ENCODE data around the gene CEP43. TPM values are rescaled to one million over a fixed set of nuclear protein-coding genes. Genes with fewer than 3 reads are reported as not detected.

CEP43 gene
- polyA plus RNA-seq, 4 donors, result 27.2 to 36.0 (median 33.2) TPM

GRCh38 chr6:167005350-167006159 lies 6.4 kb downstream of the CEP43 start:
- no peak for DNase-seq (ENCODE audit: low read depth in 4 of 4, low spot score in 3 of 4)

DNA sequence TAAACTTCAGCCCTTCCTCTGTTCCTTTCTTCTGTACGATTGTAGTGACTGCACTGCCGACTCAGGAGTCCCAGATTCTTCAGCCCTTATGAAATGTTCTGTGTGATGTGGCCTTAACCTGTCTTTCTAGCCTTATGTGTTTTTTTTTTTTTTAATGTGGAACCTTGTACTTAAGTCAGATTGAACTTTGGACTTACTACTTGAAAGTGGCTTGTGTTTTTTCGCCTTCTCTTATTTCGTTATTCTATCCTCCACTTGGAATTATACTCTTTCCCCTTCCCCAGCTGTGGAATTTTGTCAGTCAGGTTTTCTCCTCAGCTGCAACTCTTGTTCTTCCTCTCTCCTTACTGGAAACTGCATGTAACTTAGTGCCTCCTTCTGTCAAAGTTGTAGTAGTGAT lies 8.8 kb downstream of the CEP43 start:
- no peak for DNase-seq (ENCODE audit: low read depth in 4 of 4, low spot score in 3 of 4)

- DNase-seq (ENCODE audit: low read depth in 4 of 4, low spot score in 3 of 4), result no peak
Measured at GRCh38 chr6:167013067-167013466, 13.9 kb downstream of the CEP43 start.

DNA sequence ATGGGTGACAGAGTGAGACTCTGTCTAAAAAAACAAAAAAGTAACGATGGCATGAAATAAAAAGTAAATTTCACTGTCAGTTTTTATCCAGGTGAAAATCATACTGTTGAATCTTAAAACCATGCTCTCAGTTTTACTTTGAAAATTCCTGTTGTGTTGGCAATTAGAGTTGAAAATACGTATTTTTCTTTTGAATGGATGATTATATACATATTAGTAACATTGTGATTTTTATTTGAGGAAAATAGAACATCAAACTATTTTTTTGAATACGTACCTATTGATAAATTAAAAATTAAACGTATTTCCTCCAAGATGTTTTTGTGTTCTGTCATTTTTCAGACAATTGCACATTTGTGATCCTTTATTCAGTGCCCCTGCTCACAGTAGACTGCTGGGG lies 14.7 kb downstream of the CEP43 start:
- DNase-seq (ENCODE audit: low read depth in 4 of 4, low spot score in 3 of 4), result no peak

DNA sequence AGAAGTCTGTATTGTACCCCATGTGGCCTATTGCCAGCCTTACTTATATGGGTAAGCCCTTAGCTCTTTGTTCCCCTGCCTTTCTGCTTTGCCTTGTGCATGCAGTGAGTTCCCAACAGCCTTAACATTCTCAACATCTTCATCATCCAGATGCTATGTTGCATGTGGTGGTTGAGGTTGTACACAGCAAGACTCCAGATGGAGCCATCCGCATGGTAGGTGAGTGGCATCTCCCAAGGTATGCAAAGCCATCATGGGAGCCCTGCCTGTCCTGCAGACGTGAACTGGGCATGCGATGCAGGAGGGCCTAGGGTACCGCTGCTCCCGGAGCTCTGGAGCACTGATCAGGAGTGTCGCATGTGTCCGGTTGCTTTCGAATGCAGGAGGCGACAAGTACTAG lies 16.1 kb downstream of the CEP43 start:
- no peak for DNase-seq (ENCODE audit: low read depth in 4 of 4, low spot score in 3 of 4)

DNA sequence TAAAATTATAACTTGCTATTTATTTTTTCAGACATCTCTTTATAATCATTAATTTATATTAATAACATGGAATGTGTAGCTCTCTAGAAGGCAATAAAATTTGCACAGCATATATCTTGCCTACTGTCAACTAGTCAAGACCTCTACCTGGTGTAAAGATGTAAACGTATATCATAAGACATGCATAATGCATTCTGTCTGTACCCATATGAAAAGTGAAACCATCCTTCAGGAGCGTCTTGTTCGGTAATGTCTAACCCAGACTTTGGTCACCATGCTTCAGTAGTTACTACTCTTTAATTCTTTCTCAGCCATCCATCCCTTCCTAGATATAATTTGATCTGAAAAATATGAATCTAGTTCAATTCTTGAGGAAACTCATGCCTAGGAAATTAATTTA lies 21.0 kb downstream of the CEP43 start:
- no peak for DNase-seq (ENCODE audit: low read depth in 4 of 4, low spot score in 3 of 4)

GRCh38 chr6:167027308-167027707 lies 28.1 kb downstream of the CEP43 start:
- DNase-seq (ENCODE audit: low read depth in 4 of 4, low spot score in 3 of 4), result no peak

GRCh38 chr6:167027772-167028171 lies 28.6 kb downstream of the CEP43 start:
- no peak for DNase-seq (ENCODE audit: low read depth in 4 of 4, low spot score in 3 of 4)

DNA sequence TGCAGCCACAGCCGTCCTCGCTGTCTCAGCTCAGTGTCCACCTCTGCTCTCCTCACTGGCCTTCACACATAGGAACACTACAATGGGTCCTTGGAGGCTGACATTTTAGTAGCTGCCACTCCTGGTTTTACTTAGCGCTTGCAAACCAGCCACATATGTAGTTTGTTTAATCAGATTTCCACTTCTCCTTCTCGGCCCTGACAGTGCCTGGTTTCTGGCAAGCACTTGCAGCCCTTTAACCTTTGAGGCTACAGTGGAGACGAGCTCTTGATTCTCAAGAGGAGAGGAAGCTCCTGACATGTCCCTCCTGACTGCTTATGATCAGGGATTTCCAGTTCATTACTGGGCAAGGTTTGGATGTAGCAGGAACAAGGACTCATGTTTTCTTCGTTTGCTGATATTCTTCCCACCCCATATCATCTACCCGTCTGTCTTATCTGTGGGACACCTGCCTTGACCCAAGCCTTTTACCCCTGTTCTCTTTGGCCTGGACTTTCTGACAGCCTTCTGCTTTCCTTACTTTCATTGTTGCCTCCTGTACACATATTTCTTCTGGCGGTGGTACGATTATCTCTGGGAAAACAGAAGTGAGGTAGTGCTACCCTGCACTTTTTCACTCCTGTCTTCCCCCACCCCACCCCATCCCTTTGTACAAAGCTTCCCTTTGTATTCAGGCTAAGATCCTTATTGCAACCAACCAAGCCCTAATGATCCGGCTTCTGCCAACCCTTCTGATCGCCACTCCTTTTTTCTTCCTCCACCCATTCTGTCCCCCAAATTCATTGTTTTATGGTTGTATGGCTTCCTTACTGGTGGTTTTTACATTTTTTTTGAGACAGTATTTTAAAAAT lies 31.2 kb downstream of the CEP43 start:
- DNase-seq (ENCODE audit: low read depth in 4 of 4, low spot score in 3 of 4), result no peak

- DNase-seq (ENCODE audit: low read depth in 4 of 4, low spot score in 3 of 4), result no peak
Measured at GRCh38 chr6:167031082-167031709, 32.0 kb downstream of the CEP43 start.

GRCh38 chr6:167034056-167034455 lies 34.9 kb downstream of the CEP43 start:
- DNase-seq (ENCODE audit: low read depth in 4 of 4, low spot score in 3 of 4), result no peak

- no peak for DNase-seq (ENCODE audit: low read depth in 4 of 4, low spot score in 3 of 4)
Measured at GRCh38 chr6:167037762-167038161, 38.6 kb downstream of the CEP43 start.

DNA sequence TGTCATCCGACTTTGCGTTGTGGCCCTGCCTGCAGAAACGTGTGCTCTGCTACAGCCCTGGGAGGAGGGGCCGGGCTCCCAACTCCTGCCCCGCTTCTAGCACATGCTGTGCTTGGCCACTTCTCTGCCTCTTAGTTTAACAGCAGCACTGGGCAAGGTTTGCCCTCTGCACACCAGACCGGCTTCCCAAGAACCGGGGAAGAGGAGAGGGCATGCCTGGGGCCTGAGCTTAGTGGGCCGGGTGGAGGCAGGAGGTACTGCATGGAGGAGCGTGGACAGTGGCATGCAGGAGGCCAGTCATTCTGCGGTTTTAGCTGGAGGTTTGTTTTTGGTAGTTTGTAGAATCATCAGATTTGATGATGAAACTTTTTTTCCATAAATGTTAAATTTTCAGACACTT lies 45.5 kb downstream of the CEP43 start:
- DNase-seq (ENCODE audit: low read depth in 4 of 4, low spot score in 3 of 4), result no peak

GRCh38 chr6:167045828-167046580 lies 46.8 kb downstream of the CEP43 start:
- DNase-seq (ENCODE audit: low read depth in 4 of 4, low spot score in 3 of 4), result no peak

- DNase-seq (ENCODE audit: low read depth in 4 of 4, low spot score in 3 of 4), result no peak
Measured at GRCh38 chr6:167046861-167047495, 47.8 kb downstream of the CEP43 start.

DNA sequence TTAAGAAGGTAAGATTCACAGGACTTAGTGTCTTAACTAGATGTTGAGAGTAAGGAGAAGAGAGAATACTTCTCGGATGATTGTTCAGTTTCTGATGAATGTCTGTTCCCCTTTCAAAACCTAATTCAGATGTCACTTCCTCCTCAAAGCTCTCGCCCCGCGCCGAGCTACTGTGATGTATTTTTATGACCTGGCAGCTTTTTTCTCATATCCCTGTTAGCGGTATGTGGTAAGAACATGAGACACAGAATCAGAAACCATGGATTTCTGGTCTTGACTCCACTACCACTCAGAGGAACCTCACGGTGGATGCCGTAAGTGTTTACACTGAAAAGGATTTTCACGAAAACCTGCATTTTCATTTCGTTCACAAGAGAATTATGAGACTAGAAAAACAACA lies 48.4 kb downstream of the CEP43 start:
- no peak for DNase-seq (ENCODE audit: low read depth in 4 of 4, low spot score in 3 of 4)
